ENCODE data around the gene UBE3D. TPM values are rescaled to one million over a fixed set of nuclear protein-coding genes. Genes with fewer than 3 reads are reported as not detected.

Gene UBE3D
- total RNA-seq, 1 donor from 2014 or later = 10.3 TPM

GRCh38 chr6:83006270-83006905 is 59.3 kb downstream of the UBE3D start:
- no peak for TF ChIP-seq CTCF (conservative IDR thresholded peaks at IDR 0.05)
- Mint-ChIP-seq H3K36me3 (ENCODE audit: low read depth) (peaks cover 19% of the 10 kb centered on the region), H3K4me1 (no peaks in the 10 kb centered on the region), H3K27me3 (ENCODE audit: low read depth) (no peaks in the 10 kb centered on the region), H3K9me3 (no peaks in the 10 kb centered on the region), H3K27ac (ENCODE audit: unreplicated experiment) (no peak overlapping the region), H3K4me3 (no peak overlapping the region)
- no peak for DNase-seq (ENCODE audit: low read depth, low spot score)

GRCh38 chr6:82996156-82996555 is 69.5 kb downstream of the UBE3D start:
- Mint-ChIP-seq H3K4me1 (peaks cover 4% of the 10 kb centered on the region), H3K4me3 (no peak overlapping the region), H3K9me3 (peaks cover 4% of the 10 kb centered on the region), H3K27ac (ENCODE audit: unreplicated experiment) (no peak overlapping the region), H3K27me3 (ENCODE audit: low read depth) (no peaks in the 10 kb centered on the region), H3K36me3 (ENCODE audit: low read depth) (peaks cover 17% of the 10 kb centered on the region)
- TF ChIP-seq CTCF (conservative IDR thresholded peaks at IDR 0.05) = no peak
- no peak for DNase-seq (ENCODE audit: low read depth, low spot score)

- no peak for TF ChIP-seq CTCF (conservative IDR thresholded peaks at IDR 0.05)
- DNase-seq (ENCODE audit: low read depth, low spot score) = no peak
- Mint-ChIP-seq H3K4me1 (peaks cover 4% of the 10 kb centered on the region), H3K27ac (ENCODE audit: unreplicated experiment) (no peak overlapping the region), H3K9me3 (peaks cover 2% of the 10 kb centered on the region), H3K4me3 (no peak overlapping the region), H3K36me3 (ENCODE audit: low read depth) (peaks cover 17% of the 10 kb centered on the region), H3K27me3 (ENCODE audit: low read depth) (no peaks in the 10 kb centered on the region)
These were observed 70.6 kb downstream of the UBE3D start for GRCh38 chr6:82995066-82995465.

- DNase-seq (ENCODE audit: low read depth, low spot score) = no peak
- TF ChIP-seq CTCF (conservative IDR thresholded peaks at IDR 0.05) = no peak
- no peak overlapping the region for H3K4me3 Mint-ChIP-seq
- H3K4me1 Mint-ChIP-seq = peaks cover 2% of the 10 kb centered on the region
- H3K27me3 Mint-ChIP-seq (ENCODE audit: low read depth) = no peaks in the 10 kb centered on the region
- H3K27ac Mint-ChIP-seq (ENCODE audit: unreplicated experiment) = peak overlapping the region; percentile 57
- peaks cover 11% of the 10 kb centered on the region for H3K36me3 Mint-ChIP-seq (ENCODE audit: low read depth)
- peaks cover 2% of the 10 kb centered on the region for H3K9me3 Mint-ChIP-seq
These were observed 75.8 kb downstream of the UBE3D start for GRCh38 chr6:82989736-82990290.

- no peak for DNase-seq (ENCODE audit: low read depth, low spot score)
- H3K36me3 Mint-ChIP-seq (ENCODE audit: low read depth) = peaks cover 5% of the 10 kb centered on the region
- H3K9me3 Mint-ChIP-seq = peaks cover 2% of the 10 kb centered on the region
- H3K4me3 Mint-ChIP-seq = no peak overlapping the region
- no peaks in the 10 kb centered on the region for H3K4me1 Mint-ChIP-seq
- H3K27ac Mint-ChIP-seq (ENCODE audit: unreplicated experiment) = no peak overlapping the region
- H3K27me3 Mint-ChIP-seq (ENCODE audit: low read depth) = no peaks in the 10 kb centered on the region
- no peak for TF ChIP-seq CTCF (conservative IDR thresholded peaks at IDR 0.05)
These were observed 76.7 kb downstream of the UBE3D start for GRCh38 chr6:82988930-82989351.

Data from neural crest cell (in vitro differentiated cells).